Naive thymus-derived CD4-positive, alpha-beta T cell (primary cell): Measurements from ENCODE around the gene RNF208. TPM values are rescaled to one million over a fixed set of nuclear protein-coding genes. Genes with fewer than 3 reads are reported as not detected.
A peak's percentile ranks its signal among the peaks of the same experiment; 100 is the strongest.

Experiments used
- ATAC-seq: fragments of 150-1000 bp; cut with Tn5 transposase; 2 replicates; pipeline ENCODE4 v1.10.0; 2021; ENCODE audit warnings: mild to moderate bottlenecking, moderate library complexity
- CTCF ChIA-PET: fragments of 350-600 bp; sonication (Branson Sonifier 250); formaldehyde crosslinking; loops from one replicate; lab custom pipeline; 2021; ENCODE audit warnings: antibody characterized with exemption; lab: Charles Lee
- POLR2A ChIA-PET: fragments of 350-600 bp; sonication (Branson Sonifier 250); formaldehyde crosslinking; loops from one replicate; lab custom pipeline; 2021; ENCODE audit warnings: antibody characterized with exemption, inconsistent platforms; lab: Charles Lee
- DNase-seq, 9 donors: peaks; one replicate each; pipeline versions ENCODE4 v3.0.0 to v3.0.0-alpha.2; 2020 to 2022; ENCODE audit warnings: mixed read lengths in 1 of 9
- H3K27ac ChIP-seq: one replicate; pipeline ENCODE4 v1.7.0; 2013; ENCODE audit warnings: mild to moderate bottlenecking, low read depth, low read length, moderate library complexity
- H3K27me3 ChIP-seq, 2 donors: one replicate each; pipeline ENCODE4 v1.7.0; 2013; ENCODE audit warnings: low read length in 2 of 2, mild to moderate bottlenecking in 2 of 2, moderate library complexity in 2 of 2; ENCODE audit not compliant: control insufficient read depth in 2 of 2, insufficient read depth in 2 of 2
- H3K36me3 ChIP-seq, 3 experiments: 1 replicate in 2 of 3; 2 replicates in 1 of 3; pipeline ENCODE4 v1.7.0; 2013; ENCODE audit warnings: low read length in 3 of 3, mild to moderate bottlenecking in 3 of 3, moderate library complexity in 1 of 3; ENCODE audit not compliant: insufficient read depth in 3 of 3, control insufficient read depth in 2 of 3
- H3K4me1 ChIP-seq, 2 donors: one replicate each; pipeline ENCODE4 v1.7.0; 2013; ENCODE audit warnings: low read length in 2 of 2, mild to moderate bottlenecking in 2 of 2, moderate library complexity in 1 of 2; ENCODE audit not compliant: control insufficient read depth in 2 of 2, insufficient read depth in 2 of 2
- H3K4me3 ChIP-seq: 2 replicates; pipeline ENCODE4 v1.7.0; 2013; ENCODE audit warnings: mild to moderate bottlenecking, low read length
- H3K9me3 ChIP-seq, 3 experiments: 1 replicate in 2 of 3; 2 replicates in 1 of 3; pipeline ENCODE4 v1.7.0; 2013; ENCODE audit warnings: low read length in 3 of 3; ENCODE audit not compliant: control insufficient read depth in 2 of 3
- H3K27ac Mint-ChIP-seq, 9 donors: one replicate each; pipeline ENCODE4 v1.8.0; 2020 to 2022; ENCODE audit warnings: mixed read lengths in 9 of 9, mild to moderate bottlenecking in 8 of 9, moderate library complexity in 5 of 9, inconsistent platforms in 2 of 9
- H3K27me3 Mint-ChIP-seq, 5 donors: one replicate each; pipeline ENCODE4 v1.8.0; 2021 to 2022; ENCODE audit warnings: mixed read lengths in 5 of 5, mild to moderate bottlenecking in 1 of 5
- H3K36me3 Mint-ChIP-seq, 5 donors: one replicate each; pipeline ENCODE4 v1.8.0; 2020 to 2022; ENCODE audit warnings: mixed read lengths in 5 of 5, mild to moderate bottlenecking in 3 of 5, inconsistent platforms in 1 of 5
- H3K4me1 Mint-ChIP-seq, 7 donors: one replicate each; pipeline ENCODE4 v1.8.0; 2020 to 2022; ENCODE audit warnings: mixed read lengths in 7 of 7, mild to moderate bottlenecking in 3 of 7, inconsistent platforms in 1 of 7
- H3K4me3 Mint-ChIP-seq, 10 donors: one replicate each; pipeline ENCODE4 v1.8.0; 2020 to 2022; ENCODE audit warnings: mild to moderate bottlenecking in 10 of 10, mixed read lengths in 10 of 10, moderate library complexity in 6 of 10, inconsistent platforms in 2 of 10
- H3K9me3 Mint-ChIP-seq, 11 donors: one replicate each; pipeline ENCODE4 v1.8.0; 2020 to 2022; ENCODE audit warnings: mixed read lengths in 11 of 11, mild to moderate bottlenecking in 4 of 11, inconsistent platforms in 1 of 11, moderate library complexity in 1 of 11
- intact Hi-C, 2 donors: fragments of 100-400 bp; cut with micrococcal nuclease; formaldehyde crosslinking; loops; one replicate each; pipeline ENCODE4 v1.15.1; 2023
- polyA plus RNA-seq, 2 donors: library from polyadenylated mRNA; unstranded; fragments of 300-500 nt; fragmentation: Illumina TruSeq; gene quantifications; one replicate each; pipeline ENCODE4 v1.2.3, GENCODE V29; 2021
- total RNA-seq, 6 experiments: library from RNA in 5 of 6; stranded (reverse) in 5 of 6; gene quantifications; 1 replicate in 5 of 6; 2 replicates in 1 of 6; pipeline ENCODE4 v1.2.3 and lab custom pipeline; 2021 to 2026

Gene RNF208
- total and polyA plus RNA-seq, 7 experiments from 2014 or later, result 0.85 to 4.3 (median 1.2) TPM; not detected in 2

DNA sequence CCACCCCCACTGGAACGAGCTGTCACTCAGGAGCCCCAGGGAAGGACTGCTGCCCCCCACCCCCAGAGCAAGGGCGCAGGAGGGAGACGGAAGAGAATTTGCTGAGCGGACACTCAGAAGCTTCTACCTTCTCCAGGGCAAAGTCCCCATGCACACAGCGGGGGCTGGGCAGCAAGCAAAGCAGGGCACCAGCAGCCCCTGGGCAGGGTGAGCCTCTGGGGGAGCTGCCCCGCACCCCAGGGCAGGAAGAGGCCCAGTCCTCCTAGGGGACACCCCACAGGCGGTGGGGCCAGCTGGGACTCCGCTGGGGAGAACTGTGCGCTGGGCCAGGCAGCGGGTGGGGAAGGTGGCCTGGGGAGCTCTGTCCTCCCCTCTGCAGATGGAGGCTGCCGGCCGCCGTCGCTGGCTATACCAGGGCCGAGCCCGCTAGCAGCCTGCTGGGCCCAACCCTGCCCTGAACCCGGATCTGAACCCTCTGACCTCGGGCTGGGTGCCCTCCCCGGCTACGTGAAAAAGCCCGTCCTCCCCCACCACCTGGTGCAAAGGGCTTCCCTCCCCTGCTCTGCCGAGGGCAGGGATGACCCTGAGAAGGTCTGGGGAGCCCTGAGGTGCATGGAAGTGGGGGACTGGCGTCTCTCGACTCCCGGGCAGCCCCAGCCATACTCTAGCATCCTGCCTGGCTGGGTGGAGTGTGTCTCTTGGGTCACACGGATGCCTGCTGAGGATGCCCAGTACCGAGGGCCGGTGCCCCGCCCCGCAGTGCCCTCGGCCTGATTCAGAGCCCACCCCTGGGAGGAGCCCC, 8.1 kb upstream of the RNF208 start:
- Mint-ChIP-seq H3K27me3 (peaks cover 0 to 11% (median 6%) of the 10 kb centered on the region in 5 donors), H3K27ac (no peak overlapping the region), H3K4me1 (peaks cover 5 to 7% (median 5%) of the 10 kb centered on the region in 7 donors), H3K36me3 (no peaks in the 10 kb centered on the region), H3K4me3 (no peak overlapping the region), H3K9me3 (peaks cover 0 to 2% (median 0%) of the 10 kb centered on the region in 11 donors)
- Histone ChIP-seq H3K4me3 (no peak overlapping the region), H3K27ac (no peak overlapping the region), H3K4me1 (peaks cover 4 to 5% of the 10 kb centered on the region in 2 donors), H3K9me3 (no peaks in the 10 kb centered on the region), H3K27me3 (no peaks in the 10 kb centered on the region), H3K36me3 (no peaks in the 10 kb centered on the region)
- ATAC-seq (no peak), DNase-seq (no peak)
- ChIA-PET POLR2A (no interaction called here), CTCF (interaction anchor here (1.2 kb wide), 1 partner anchor 8 kb away, joined by 4 read pairs; no protein-coding TSS in a partner anchor)
- intact Hi-C loops, result loop anchor here in 1 of 2 donors (10.0 kb wide), 1 partner anchor 285 kb away; the partner anchor contains the start of genes C8G and FBXW5

DNA sequence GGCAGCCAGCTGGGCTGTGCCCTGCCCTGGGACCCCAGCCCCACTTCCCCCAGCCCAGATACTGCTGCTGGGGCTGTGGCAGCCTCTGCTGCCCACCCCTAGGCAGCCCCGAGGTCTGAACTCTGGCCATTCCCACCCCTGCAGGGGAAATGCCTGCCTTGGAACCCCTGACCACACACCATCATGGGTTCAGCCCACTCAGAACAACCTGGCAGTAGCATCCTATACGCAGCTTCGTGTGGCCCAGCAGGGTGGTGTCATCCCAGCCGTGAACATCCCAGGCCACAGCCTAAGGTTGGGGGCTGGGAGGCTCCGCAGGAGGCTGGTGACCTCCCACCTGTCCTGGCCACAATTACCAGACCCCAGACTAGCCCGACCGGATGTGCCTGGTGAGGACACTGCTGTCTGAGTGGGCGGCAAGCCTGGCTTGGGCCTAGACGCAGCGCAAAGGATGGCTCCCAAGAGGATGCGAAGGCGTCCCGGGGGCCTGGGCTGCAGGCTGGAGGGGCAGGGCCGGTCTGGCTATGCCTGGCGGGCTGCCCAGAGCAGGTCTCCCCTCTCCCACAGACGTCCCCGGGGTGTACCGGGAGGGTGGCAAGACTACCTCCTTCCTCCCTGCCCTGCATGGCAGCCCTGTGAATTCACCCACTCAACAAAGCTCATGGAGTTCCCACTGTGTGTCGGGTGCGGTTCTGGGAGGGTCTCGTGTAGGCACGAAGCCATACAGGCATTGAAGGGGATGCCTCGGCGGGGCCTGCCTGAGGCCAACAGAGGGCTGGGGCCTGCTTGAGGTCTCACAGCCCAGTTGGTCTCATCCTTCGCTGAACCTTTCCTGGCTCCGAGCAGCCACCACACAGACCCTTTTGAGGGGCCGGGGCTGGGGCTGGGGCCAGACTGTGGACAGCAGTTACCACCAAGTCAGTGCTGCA, 7.2 kb upstream of the RNF208 start:
- POLR2A ChIA-PET, result no interaction called here
- no peak overlapping the region for H3K27ac Mint-ChIP-seq
- intact Hi-C loops, result loop anchor here in 1 of 2 donors (10.0 kb wide), 1 partner anchor 284 kb away; the partner anchor contains the start of genes C8G and FBXW5

DNA sequence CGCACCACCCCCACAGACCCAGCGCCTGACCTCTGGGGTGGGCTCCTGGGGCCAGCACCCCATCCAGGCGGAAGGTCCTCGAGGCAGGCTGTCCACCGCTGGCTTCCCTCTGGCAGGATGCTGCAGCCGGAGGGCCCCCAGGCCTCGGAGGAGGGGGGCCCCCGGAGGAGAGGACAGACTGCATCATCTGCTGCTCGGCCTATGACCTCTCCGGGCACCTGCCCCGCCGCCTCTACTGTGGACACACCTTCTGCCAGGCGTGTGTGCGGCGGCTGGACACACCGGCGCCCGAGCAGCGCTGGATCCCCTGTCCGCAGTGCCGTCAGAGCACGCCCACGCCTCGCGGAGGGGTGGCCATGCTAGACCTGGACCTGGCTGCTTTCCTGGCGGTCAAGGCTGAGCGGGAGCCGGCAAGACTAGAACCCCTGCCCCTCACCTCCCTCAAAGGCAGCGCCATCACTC, 6.5 kb upstream of the RNF208 start:
- no peak overlapping the region for H3K27ac ChIP-seq
- no peak for DNase-seq
- H3K27me3 ChIP-seq, result no peaks in the 10 kb centered on the region
- no peaks in the 10 kb centered on the region for H3K36me3 Mint-ChIP-seq
- H3K4me1 Mint-ChIP-seq, result peaks cover 5 to 10% (median 6%) of the 10 kb centered on the region in 7 donors
- no peak overlapping the region for H3K4me3 ChIP-seq
- no peak overlapping the region for H3K4me3 Mint-ChIP-seq
- ChIA-PET CTCF (interaction anchor here (1.4 to 2.3 kb wide), 2 partner anchors 8 to 106 kb away, joined by 4 to 13 read pairs; no protein-coding TSS in a partner anchor), POLR2A (interaction anchor here (1.0 to 3.2 kb wide), 3 partner anchors 12 to 110 kb away, joined by 3 to 9 read pairs (median 9); partner anchors contain the start of genes ANAPC2, SSNA1 and TUBB4B)
- intact Hi-C loops, result loop anchor here in 1 of 2 donors (10.0 kb wide), 1 partner anchor 284 kb away; the partner anchor contains the start of genes C8G and FBXW5
- H3K27ac Mint-ChIP-seq, result no peak overlapping the region
- no peaks in the 10 kb centered on the region for H3K9me3 ChIP-seq
- H3K36me3 ChIP-seq, result no peaks in the 10 kb centered on the region
- peaks cover 5 to 9% of the 10 kb centered on the region in 2 donors for H3K4me1 ChIP-seq
- peaks cover 0 to 7% (median 5%) of the 10 kb centered on the region in 5 donors for H3K27me3 Mint-ChIP-seq
- ATAC-seq, result no peak
- H3K9me3 Mint-ChIP-seq, result peaks cover 0 to 2% (median 0%) of the 10 kb centered on the region in 11 donors

More for the DNA sequence above, 7.2 kb upstream of the RNF208 start:
- no peaks in the 10 kb centered on the region for H3K27me3 ChIP-seq
- no peak overlapping the region for H3K4me3 ChIP-seq
- H3K27ac ChIP-seq, result no peak overlapping the region
- CTCF ChIA-PET, result interaction anchor here (1.2 kb wide), 1 partner anchor 9 kb away, joined by 4 read pairs; no protein-coding TSS in a partner anchor
- peaks cover 4 to 5% of the 10 kb centered on the region in 2 donors for H3K4me1 ChIP-seq
- Mint-ChIP-seq H3K4me3 (no peak overlapping the region), H3K4me1 (peaks cover 5 to 7% (median 5%) of the 10 kb centered on the region in 7 donors), H3K27me3 (peaks cover 0 to 7% (median 5%) of the 10 kb centered on the region in 5 donors), H3K36me3 (no peaks in the 10 kb centered on the region), H3K9me3 (peaks cover 0 to 2% (median 0%) of the 10 kb centered on the region in 11 donors)
- H3K36me3 ChIP-seq, result no peaks in the 10 kb centered on the region
- no peak for DNase-seq
- no peak for ATAC-seq
- no peaks in the 10 kb centered on the region for H3K9me3 ChIP-seq

GRCh38 chr9:137227853-137228505, 5.9 kb upstream of the RNF208 start:
- no peak overlapping the region for H3K4me3 ChIP-seq
- Mint-ChIP-seq H3K4me1 (peaks cover 5 to 11% (median 6%) of the 10 kb centered on the region in 7 donors), H3K4me3 (peak overlapping the region in 1 of 10 donors; percentile 24), H3K27ac (peak overlapping the region in 5 of 9 donors; percentile 29 to 85 (median 49)), H3K36me3 (no peaks in the 10 kb centered on the region), H3K9me3 (peaks cover 0 to 2% (median 0%) of the 10 kb centered on the region in 11 donors), H3K27me3 (peaks cover 0 to 7% (median 5%) of the 10 kb centered on the region in 5 donors)
- CTCF ChIA-PET, result interaction anchor here (1.0 to 2.3 kb wide), 6 partner anchors 9 to 140 kb away, joined by 3 to 13 read pairs (median 6); no protein-coding TSS in a partner anchor
- DNase-seq, result no peak
- POLR2A ChIA-PET, result interaction anchor here (0.9 to 3.2 kb wide), 6 partner anchors 13 to 181 kb away, joined by 3 to 9 read pairs (median 6); partner anchors contain the start of genes ANAPC2, SSNA1 and TUBB4B
- peaks cover 7 to 9% of the 10 kb centered on the region in 2 donors for H3K4me1 ChIP-seq
- no peaks in the 10 kb centered on the region for H3K36me3 ChIP-seq
- no peak for ATAC-seq
- no peaks in the 10 kb centered on the region for H3K9me3 ChIP-seq
- no peaks in the 10 kb centered on the region for H3K27me3 ChIP-seq
- intact Hi-C loops, result loop anchor here (1.0 to 10.0 kb wide), 7 partner anchors 28 to 283 kb away; partner anchors contain the start of genes ANAPC2 (in 1 of the 2), C8G (in 1 of the 2), FBXW5 (in 1 of the 2) and NPDC1 (in 1 of the 2)
- H3K27ac ChIP-seq, result no peak overlapping the region

GRCh38 chr9:137227054-137227852, 5.2 kb upstream of the RNF208 start, which contains the start of gene RNF224:
Gene RNF224, plus strand, starts transcription at chr9:137227502. Its CDS starts 834 bp downstream, at chr9:137228336.
- DNase-seq (peak; percentile 64 to 82 (median 77)), ATAC-seq (peak; percentile 46)
- POLR2A ChIA-PET, result interaction anchor here (0.5 to 3.2 kb wide), 8 partner anchors 13 to 180 kb away, joined by 3 to 9 read pairs (median 3); partner anchors contain the start of genes ANAPC2, SSNA1 and TUBB4B
- Mint-ChIP-seq H3K4me3 (peak within 1 kb of the TSS in 2 of 10 donors; percentile 24 to 44), H3K4me1 (peaks cover 5 to 14% (median 6%) of the 10 kb centered on the region in 7 donors), H3K36me3 (no peaks in the 10 kb centered on the region), H3K27me3 (peaks cover 0 to 7% (median 5%) of the 10 kb centered on the region in 5 donors), H3K27ac (peak within 1 kb of the TSS in 5 of 9 donors; percentile 29 to 85 (median 49)), H3K9me3 (peaks cover 0 to 2% (median 0%) of the 10 kb centered on the region in 11 donors)
- Histone ChIP-seq H3K4me3 (no peak within 1 kb of the TSS), H3K27ac (no peak within 1 kb of the TSS), H3K36me3 (no peaks in the 10 kb centered on the region), H3K27me3 (no peaks in the 10 kb centered on the region), H3K4me1 (peaks cover 9 to 11% of the 10 kb centered on the region in 2 donors), H3K9me3 (no peaks in the 10 kb centered on the region)
- intact Hi-C loops, result loop anchor here (1.0 to 10.0 kb wide), 7 partner anchors 27 to 282 kb away; partner anchors contain the start of genes ANAPC2 (in 1 of the 2), C8G (in 1 of the 2), FBXW5 (in 1 of the 2) and NPDC1 (in 1 of the 2)
- CTCF ChIA-PET, result interaction anchor here (0.6 to 2.3 kb wide), 13 partner anchors 10 to 181 kb away, joined by 3 to 13 read pairs (median 3); partner anchors contain the start of gene NPDC1
